ENCODE data around the gene EBLN2.

DNA sequence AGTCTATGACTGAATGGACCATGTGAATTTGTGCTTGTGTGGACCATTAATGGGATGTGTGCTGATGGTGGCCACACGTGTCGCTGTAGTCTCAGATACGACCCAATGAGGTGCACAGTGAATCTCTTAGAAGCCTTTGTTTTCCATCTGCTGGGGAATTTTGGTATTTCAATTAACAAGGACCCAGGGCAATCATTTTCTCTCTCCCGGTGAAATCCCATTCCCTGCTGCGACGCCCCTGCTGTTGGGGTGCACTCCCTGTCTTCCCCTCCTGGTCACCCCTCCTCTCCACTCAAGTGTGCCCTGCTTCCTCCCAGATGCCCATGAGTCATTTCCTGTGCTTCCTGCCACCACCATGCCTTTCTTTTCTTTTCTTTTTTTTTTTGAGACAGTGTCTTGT is 32.7 kb downstream of the EBLN2 start:
- TF ChIP-seq, protein P1, sequence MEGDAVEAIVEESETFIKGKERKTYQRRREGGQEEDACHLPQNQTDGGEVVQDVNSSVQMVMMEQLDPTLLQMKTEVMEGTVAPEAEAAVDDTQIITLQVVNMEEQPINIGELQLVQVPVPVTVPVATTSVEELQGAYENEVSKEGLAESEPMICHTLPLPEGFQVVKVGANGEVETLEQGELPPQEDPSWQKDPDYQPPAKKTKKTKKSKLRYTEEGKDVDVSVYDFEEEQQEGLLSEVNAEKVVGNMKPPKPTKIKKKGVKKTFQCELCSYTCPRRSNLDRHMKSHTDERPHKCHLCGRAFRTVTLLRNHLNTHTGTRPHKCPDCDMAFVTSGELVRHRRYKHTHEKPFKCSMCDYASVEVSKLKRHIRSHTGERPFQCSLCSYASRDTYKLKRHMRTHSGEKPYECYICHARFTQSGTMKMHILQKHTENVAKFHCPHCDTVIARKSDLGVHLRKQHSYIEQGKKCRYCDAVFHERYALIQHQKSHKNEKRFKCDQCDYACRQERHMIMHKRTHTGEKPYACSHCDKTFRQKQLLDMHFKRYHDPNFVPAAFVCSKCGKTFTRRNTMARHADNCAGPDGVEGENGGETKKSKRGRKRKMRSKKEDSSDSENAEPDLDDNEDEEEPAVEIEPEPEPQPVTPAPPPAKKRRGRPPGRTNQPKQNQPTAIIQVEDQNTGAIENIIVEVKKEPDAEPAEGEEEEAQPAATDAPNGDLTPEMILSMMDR (IDR thresholded peaks at IDR 0.05) = peak in 1 of 3 donors; percentile 13
- TF ChIP-seq POLR2A (IDR thresholded peaks at IDR 0.05) = no peak

Measured in breast epithelium (tissue), 3 donors.